Measurements from ENCODE around the gene CUX1. TPM values are rescaled to one million over a fixed set of nuclear protein-coding genes. Genes with fewer than 3 reads are reported as not detected.
"Not testable (repeated sequence)": the region's sequence is repeated elsewhere in the genome, so short reads cannot be mapped to it uniquely, and the experiment has no call there.

CUX1 gene
- total RNA-seq, 1 donor from 2014 or later: 89.1 TPM

DNA sequence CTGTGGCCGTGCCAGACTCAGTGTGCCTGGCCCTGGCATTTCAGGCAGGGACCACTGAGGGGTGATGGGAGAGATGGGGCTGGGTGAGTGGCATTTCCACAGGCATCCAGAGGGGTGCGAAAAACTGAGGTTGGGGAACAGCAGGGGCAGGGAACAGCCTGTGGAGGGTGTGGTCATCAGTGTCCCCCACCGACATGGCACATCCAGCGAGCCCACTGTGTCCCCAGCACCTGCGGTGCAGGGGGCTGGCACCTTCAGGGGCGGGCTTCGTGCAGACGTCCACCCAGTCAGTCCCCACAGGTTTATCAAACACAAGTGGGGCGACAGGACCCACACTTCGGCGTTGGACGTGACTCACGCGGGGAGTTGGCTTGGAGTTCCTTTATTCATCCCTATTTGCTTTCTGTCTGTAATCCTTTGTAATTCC lies 14.8 kb downstream of the CUX1 start:
- H3K27me3 Mint-ChIP-seq (ENCODE audit: unreplicated experiment): no peaks in the 10 kb centered on the region
- no peaks in the 10 kb centered on the region for H3K9me3 Mint-ChIP-seq (ENCODE audit: unreplicated experiment)
- TF ChIP-seq, protein P1, sequence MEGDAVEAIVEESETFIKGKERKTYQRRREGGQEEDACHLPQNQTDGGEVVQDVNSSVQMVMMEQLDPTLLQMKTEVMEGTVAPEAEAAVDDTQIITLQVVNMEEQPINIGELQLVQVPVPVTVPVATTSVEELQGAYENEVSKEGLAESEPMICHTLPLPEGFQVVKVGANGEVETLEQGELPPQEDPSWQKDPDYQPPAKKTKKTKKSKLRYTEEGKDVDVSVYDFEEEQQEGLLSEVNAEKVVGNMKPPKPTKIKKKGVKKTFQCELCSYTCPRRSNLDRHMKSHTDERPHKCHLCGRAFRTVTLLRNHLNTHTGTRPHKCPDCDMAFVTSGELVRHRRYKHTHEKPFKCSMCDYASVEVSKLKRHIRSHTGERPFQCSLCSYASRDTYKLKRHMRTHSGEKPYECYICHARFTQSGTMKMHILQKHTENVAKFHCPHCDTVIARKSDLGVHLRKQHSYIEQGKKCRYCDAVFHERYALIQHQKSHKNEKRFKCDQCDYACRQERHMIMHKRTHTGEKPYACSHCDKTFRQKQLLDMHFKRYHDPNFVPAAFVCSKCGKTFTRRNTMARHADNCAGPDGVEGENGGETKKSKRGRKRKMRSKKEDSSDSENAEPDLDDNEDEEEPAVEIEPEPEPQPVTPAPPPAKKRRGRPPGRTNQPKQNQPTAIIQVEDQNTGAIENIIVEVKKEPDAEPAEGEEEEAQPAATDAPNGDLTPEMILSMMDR (IDR thresholded peaks at IDR 0.05): no peak
- H3K4me1 Mint-ChIP-seq (ENCODE audit: unreplicated experiment): peaks cover 1% of the 10 kb centered on the region
- DNase-seq (ENCODE audit: extremely low spot score, unreplicated experiment): no peak
- H3K36me3 Mint-ChIP-seq (ENCODE audit: unreplicated experiment): no peaks in the 10 kb centered on the region
- no peak overlapping the region for H3K27ac Mint-ChIP-seq (ENCODE audit: unreplicated experiment)
- no peak overlapping the region for H3K4me3 Mint-ChIP-seq (ENCODE audit: unreplicated experiment)

DNA sequence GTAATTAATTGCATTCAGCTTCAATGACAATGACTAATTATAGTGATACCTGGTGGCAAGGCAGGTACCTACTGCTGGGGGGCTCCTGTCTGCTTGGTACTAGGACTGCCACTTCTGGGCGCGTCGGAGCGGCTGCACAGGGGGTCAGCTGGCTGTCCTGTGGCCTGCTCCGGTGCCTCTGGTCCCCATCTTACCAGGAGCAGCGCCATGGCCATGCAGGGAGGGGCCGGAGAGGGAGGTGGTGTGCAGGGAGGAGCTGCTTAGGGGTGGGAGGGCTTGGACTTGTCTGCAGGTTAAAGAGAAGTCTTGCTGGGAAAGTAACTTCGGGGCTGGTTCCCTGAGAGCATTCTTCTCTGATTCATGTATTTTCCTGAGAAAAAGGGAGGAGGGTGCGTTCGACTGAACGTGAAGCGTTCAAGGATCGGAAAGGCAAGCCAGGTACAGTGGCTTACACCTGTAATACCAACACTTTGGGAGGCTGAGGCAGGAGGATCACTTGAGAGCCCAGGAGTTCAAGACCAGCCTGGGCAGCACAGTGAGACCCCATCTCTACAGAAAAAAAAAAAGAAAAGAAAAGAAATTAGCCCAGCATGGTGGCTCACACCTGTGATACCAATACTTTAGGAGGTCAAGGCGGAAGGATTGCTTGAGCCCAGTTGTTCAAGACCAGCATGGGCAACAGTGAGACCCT lies 15.4 kb downstream of the CUX1 start:
- Mint-ChIP-seq H3K9me3 (ENCODE audit: unreplicated experiment) (no peaks in the 10 kb centered on the region), H3K27me3 (ENCODE audit: unreplicated experiment) (no peaks in the 10 kb centered on the region), H3K4me3 (ENCODE audit: unreplicated experiment) (no peak overlapping the region), H3K27ac (ENCODE audit: unreplicated experiment) (no peak overlapping the region), H3K36me3 (ENCODE audit: unreplicated experiment) (no peaks in the 10 kb centered on the region), H3K4me1 (ENCODE audit: unreplicated experiment) (peaks cover 1% of the 10 kb centered on the region)
- DNase-seq (ENCODE audit: extremely low spot score, unreplicated experiment): no peak
- TF ChIP-seq, protein P1 (IDR thresholded peaks at IDR 0.05): no peak

DNA sequence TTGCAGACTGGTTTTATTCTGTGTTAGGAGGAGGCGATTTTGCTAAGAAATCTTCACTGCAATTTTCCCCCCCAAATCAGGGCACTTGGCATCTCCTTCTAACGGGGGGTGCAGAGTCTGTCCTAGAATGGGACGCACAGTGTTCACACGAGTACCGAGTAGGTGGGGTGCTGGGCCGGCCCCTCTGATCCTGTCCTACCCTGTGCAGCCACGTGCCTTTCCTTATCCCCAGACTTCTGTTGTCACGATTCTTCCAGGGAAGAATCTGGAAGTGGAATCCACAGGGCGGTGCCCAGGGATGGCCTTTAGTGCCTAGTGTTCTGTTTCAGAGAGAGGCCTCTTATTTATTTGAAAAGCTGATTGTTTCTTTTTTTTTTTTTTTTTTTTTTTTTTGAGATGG lies 16.4 kb downstream of the CUX1 start:
- no peak overlapping the region for H3K4me3 Mint-ChIP-seq (ENCODE audit: unreplicated experiment)
- H3K27ac Mint-ChIP-seq (ENCODE audit: unreplicated experiment): no peak overlapping the region
- H3K36me3 Mint-ChIP-seq (ENCODE audit: unreplicated experiment): no peaks in the 10 kb centered on the region
- TF ChIP-seq, protein P1 (IDR thresholded peaks at IDR 0.05): no peak
- no peak for DNase-seq (ENCODE audit: extremely low spot score, unreplicated experiment)
- peaks cover 1% of the 10 kb centered on the region for H3K4me1 Mint-ChIP-seq (ENCODE audit: unreplicated experiment)
- no peaks in the 10 kb centered on the region for H3K27me3 Mint-ChIP-seq (ENCODE audit: unreplicated experiment)
- H3K9me3 Mint-ChIP-seq (ENCODE audit: unreplicated experiment): no peaks in the 10 kb centered on the region

DNA sequence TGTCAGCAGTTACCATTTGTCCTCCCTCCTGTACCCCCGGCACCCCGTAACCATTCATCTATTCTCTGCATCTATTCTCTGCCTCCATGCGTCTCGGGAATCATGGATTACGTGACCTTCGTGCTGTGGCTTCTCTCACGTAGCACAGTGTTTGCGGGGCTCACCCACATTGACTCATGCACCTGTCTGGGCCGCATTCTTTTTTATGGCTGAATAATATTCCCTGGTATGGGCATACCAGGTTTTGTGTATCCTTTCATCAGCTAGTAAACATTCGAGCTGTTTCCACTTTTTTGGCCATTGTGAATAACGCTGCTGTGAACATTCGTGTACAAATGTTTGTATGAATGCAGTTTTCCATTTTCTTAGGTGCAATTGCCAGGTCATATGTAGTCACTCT lies 17.7 kb downstream of the CUX1 start:
- DNase-seq (ENCODE audit: extremely low spot score, unreplicated experiment): no peak
- Mint-ChIP-seq H3K27me3 (ENCODE audit: unreplicated experiment) (no peaks in the 10 kb centered on the region), H3K9me3 (ENCODE audit: unreplicated experiment) (no peaks in the 10 kb centered on the region), H3K36me3 (ENCODE audit: unreplicated experiment) (no peaks in the 10 kb centered on the region), H3K4me3 (ENCODE audit: unreplicated experiment) (no peak overlapping the region), H3K4me1 (ENCODE audit: unreplicated experiment) (peaks cover 1% of the 10 kb centered on the region), H3K27ac (ENCODE audit: unreplicated experiment) (no peak overlapping the region)
- TF ChIP-seq, protein P1 (IDR thresholded peaks at IDR 0.05): no peak

DNA sequence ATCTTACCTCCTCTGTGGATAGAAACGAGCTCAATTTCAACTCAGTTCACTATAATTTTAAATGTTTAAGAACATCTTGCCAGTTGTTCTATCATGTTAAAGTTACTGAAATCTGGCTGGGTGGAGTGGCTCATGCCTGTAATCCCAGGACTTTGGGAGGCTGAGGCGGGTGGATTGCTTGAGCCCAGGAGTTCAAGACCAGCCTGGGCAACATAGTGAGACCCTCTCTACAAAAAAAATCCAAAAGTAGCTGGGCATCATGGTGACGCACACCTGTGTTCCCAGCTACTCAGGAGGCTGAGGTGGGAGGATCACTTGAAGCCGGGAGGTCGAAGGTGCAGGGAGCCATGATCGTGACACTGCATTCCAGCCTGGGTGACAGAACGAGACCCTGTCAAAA lies 20.0 kb downstream of the CUX1 start:
- not testable (repeated sequence) for DNase-seq (ENCODE audit: extremely low spot score, unreplicated experiment); H3K4me1 Mint-ChIP-seq (ENCODE audit: unreplicated experiment); H3K27me3 Mint-ChIP-seq (ENCODE audit: unreplicated experiment); H3K36me3 Mint-ChIP-seq (ENCODE audit: unreplicated experiment); H3K9me3 Mint-ChIP-seq (ENCODE audit: unreplicated experiment); H3K27ac Mint-ChIP-seq (ENCODE audit: unreplicated experiment); H3K4me3 Mint-ChIP-seq (ENCODE audit: unreplicated experiment)
